H1 (cell line): ENCODE results near the gene DAO. TPM values are rescaled to one million over a fixed set of nuclear protein-coding genes. Genes with fewer than 3 reads are reported as not detected.

ENCODE experiments used
- CTCF ChIA-PET: fragments of 300-600 bp; sonication (Branson Sonifier 250); formaldehyde crosslinking; loops from one replicate; lab custom pipeline; 2021; ENCODE audit not compliant: partially characterized antibody; lab: Charles Lee
- POLR2A ChIA-PET: fragments of 300-600 bp; sonication (Branson Sonifier 250); formaldehyde crosslinking; loops from one replicate; lab custom pipeline; 2021; ENCODE audit warnings: inconsistent platforms; ENCODE audit not compliant: partially characterized antibody; lab: Charles Lee
- DNase-seq, 2 experiments: peaks; one replicate each; pipeline versions ENCODE4 v3.0.0 to v3.0.0-alpha.2; 2010 to 2022; ENCODE audit warnings: low spot score in 2 of 2, low read depth in 1 of 2, mixed read lengths in 1 of 2
- FAIRE-seq: peaks from 2 replicates; lab custom pipeline; 2011; peaks lifted over from hg19 to GRCh38; lab: Jason Lieb, UNC
- H2AFZ ChIP-seq: 2 replicates; pipeline ENCODE4 v1.8.1; 2012; ENCODE audit warnings: low read length, inconsistent platforms
- H2AK5ac ChIP-seq: 2 replicates; pipeline ENCODE4 v1.6.1; 2013; ENCODE audit warnings: low read depth, low read length
- H2BK120ac ChIP-seq: replicated peaks from 2 replicates; pipeline ENCODE3; 2013; ENCODE audit warnings: low read depth, low read length, inconsistent platforms
- H2BK12ac ChIP-seq: 2 replicates; pipeline ENCODE4 v1.6.1; 2013; ENCODE audit warnings: low read depth, low read length
- H2BK15ac ChIP-seq: 2 replicates; pipeline ENCODE4 v1.6.1; 2013; ENCODE audit warnings: low read length
- H2BK20ac ChIP-seq: 2 replicates; pipeline ENCODE4 v1.6.1; 2013; ENCODE audit warnings: low read length
- H2BK5ac ChIP-seq: 2 replicates; pipeline ENCODE4 v1.6.1; 2013; ENCODE audit warnings: low read depth, low read length
- H3K14ac ChIP-seq: 2 replicates; pipeline ENCODE4 v1.6.1; 2013; ENCODE audit warnings: inconsistent platforms; ENCODE audit not compliant: insufficient read length
- H3K18ac ChIP-seq: 2 replicates; pipeline ENCODE4 v1.6.1; 2013; ENCODE audit warnings: low read length; ENCODE audit errors: extremely low read depth
- H3K23ac ChIP-seq: 2 replicates; pipeline ENCODE4 v1.6.1; 2013; ENCODE audit warnings: inconsistent platforms; ENCODE audit not compliant: insufficient read length
- H3K23me2 ChIP-seq: 2 replicates; pipeline ENCODE4 v1.6.1; 2013; ENCODE audit warnings: low read depth, low read length
- H3K27ac ChIP-seq: 2 replicates; pipeline ENCODE4 v1.6.1; 2011; ENCODE audit warnings: low read depth, low read length, inconsistent platforms
- H3K27me3 ChIP-seq, 4 experiments: replicated peaks in 1 of 4; 1 replicate in 1 of 4; 2 replicates in 3 of 4; pipeline versions ENCODE4 v1.6.1 to v1.8.1; 2011 to 2013; ENCODE audit warnings: low read length in 3 of 4, mild to moderate bottlenecking in 3 of 4, inconsistent platforms in 2 of 4, mixed read lengths in 2 of 4, moderate library complexity in 1 of 4; ENCODE audit not compliant: control insufficient read depth in 3 of 4, insufficient read depth in 3 of 4; ENCODE audit errors: extremely low read depth in 1 of 4
- H3K36me3 ChIP-seq, 4 experiments: 2 replicates each; pipeline versions ENCODE4 v1.6.1 to v1.8.1; 2011 to 2013; ENCODE audit warnings: mild to moderate bottlenecking in 4 of 4, low read length in 3 of 4, moderate library complexity in 2 of 4, control low read depth in 1 of 4, inconsistent platforms in 1 of 4; ENCODE audit not compliant: insufficient read depth in 4 of 4, control insufficient read depth in 2 of 4
- H3K4ac ChIP-seq: replicated peaks from 2 replicates; pipeline ENCODE3; 2013; ENCODE audit warnings: low read length, low read depth, mixed read lengths, inconsistent platforms; ENCODE audit not compliant: insufficient read length
- H3K4me1 ChIP-seq, 4 experiments: replicated peaks in 1 of 4; 1 replicate in 1 of 4; 2 replicates in 3 of 4; pipeline versions ENCODE4 v1.6.1 to v1.8.1; 2011 to 2013; ENCODE audit warnings: low read length in 3 of 4, inconsistent platforms in 2 of 4, mixed read lengths in 1 of 4; ENCODE audit not compliant: insufficient read depth in 4 of 4, control insufficient read depth in 3 of 4
- H3K4me2 ChIP-seq, 2 experiments: 2 replicates each; pipeline versions ENCODE4 v1.6.1 to v1.8.1; 2011 to 2013; ENCODE audit warnings: low read depth in 2 of 2, low read length in 2 of 2, control low read depth in 1 of 2, inconsistent platforms in 1 of 2, mild to moderate bottlenecking in 1 of 2; ENCODE audit not compliant: insufficient read depth in 1 of 2
- H3K4me3 ChIP-seq, 4 experiments: fragments of 200-600, 300-600 bp in 1 of 4; sonication (generic), shearing (Covaris generic), sonication (Bioruptor Twin) in 1 of 4; 2 replicates each; pipeline versions ENCODE4 v1.5.1 to v1.8.1; 2011 to 2016; ENCODE audit warnings: low read length in 4 of 4, low read depth in 3 of 4, control low read depth in 2 of 4, inconsistent platforms in 2 of 4, mild to moderate bottlenecking in 2 of 4, mixed read lengths in 1 of 4, moderate library complexity in 1 of 4; ENCODE audit not compliant: insufficient read depth in 2 of 4; ENCODE audit errors: extremely low read depth in 1 of 4
- H3K56ac ChIP-seq: replicated peaks from 2 replicates; pipeline ENCODE3; 2013; ENCODE audit warnings: low read depth, mild to moderate bottlenecking, mixed read lengths, low read length, inconsistent platforms; ENCODE audit not compliant: insufficient read length
- H3K79me1 ChIP-seq: 2 replicates; pipeline ENCODE4 v1.6.1; 2013; ENCODE audit warnings: low read depth, low read length, control low read depth
- H3K79me2 ChIP-seq, 2 experiments: 2 replicates each; pipeline versions ENCODE4 v1.6.1 to v1.8.1; 2012 to 2013; ENCODE audit warnings: low read length in 2 of 2, mild to moderate bottlenecking in 2 of 2, inconsistent platforms in 1 of 2; ENCODE audit not compliant: insufficient read depth in 2 of 2, control insufficient read depth in 1 of 2
- H3K9ac ChIP-seq, 4 experiments: replicated peaks in 1 of 4; 1 replicate in 1 of 4; 2 replicates in 3 of 4; pipeline versions ENCODE4 v1.6.1 to v1.8.1; 2011 to 2013; ENCODE audit warnings: low read depth in 3 of 4, low read length in 3 of 4, control low read depth in 2 of 4, mild to moderate bottlenecking in 2 of 4, moderate library complexity in 2 of 4, inconsistent platforms in 1 of 4; ENCODE audit errors: extremely low read depth in 1 of 4
- H3K9me3 ChIP-seq, 2 experiments: 2 replicates each; pipeline versions ENCODE4 v1.6.1 to v1.8.1; 2012 to 2013; ENCODE audit warnings: mild to moderate bottlenecking in 2 of 2, moderate library complexity in 2 of 2, control low read depth in 1 of 2, inconsistent platforms in 1 of 2, low read depth in 1 of 2, low read length in 1 of 2, mixed read lengths in 1 of 2; ENCODE audit not compliant: insufficient read depth in 2 of 2
- H4K20me1 ChIP-seq, 2 experiments: replicated peaks in 1 of 2; 2 replicates each; pipeline versions ENCODE3 to v1.8.1; 2011 to 2013; ENCODE audit warnings: inconsistent platforms in 2 of 2, low read length in 2 of 2, mild to moderate bottlenecking in 1 of 2; ENCODE audit not compliant: insufficient read depth in 2 of 2, control insufficient read depth in 1 of 2
- H4K5ac ChIP-seq: 2 replicates; pipeline ENCODE4 v1.6.1; 2013; ENCODE audit warnings: low read length, low read depth, mixed read lengths, inconsistent platforms; ENCODE audit not compliant: insufficient read length
- H4K8ac ChIP-seq: 2 replicates; pipeline ENCODE4 v1.8.0; 2013; ENCODE audit warnings: mild to moderate bottlenecking, moderate library complexity, low read length, inconsistent platforms; ENCODE audit not compliant: insufficient read depth; ENCODE audit errors: extremely low read depth
- H4K91ac ChIP-seq: replicated peaks from 2 replicates; pipeline ENCODE3; 2013; ENCODE audit warnings: low read length, mixed read lengths, inconsistent platforms; ENCODE audit not compliant: insufficient read length
- KDM1A ChIP-seq: fragments of 200-600, 300-600 bp; sonication (generic); IDR thresholded peaks from 2 replicates; pipeline ENCODE4 v1.7.1; 2016; ENCODE audit warnings: mild to moderate bottlenecking, low read length, borderline replicate concordance
- SIX5 ChIP-seq: IDR thresholded peaks from 2 replicates; pipeline ENCODE4 v1.6.1; 2011; ENCODE audit warnings: mild to moderate bottlenecking, low read depth, low read length
- SP1 ChIP-seq: IDR thresholded peaks from 2 replicates; pipeline ENCODE4 v1.6.1; 2011; ENCODE audit warnings: low read depth, low read length
- WGBS, 2 experiments: shearing (Covaris generic) in 1 of 2; methylation state at CpG; one replicate each; pipeline versions ENCODE4 v1.1.6 to v1.1.7; 2013 to 2015; ENCODE audit warnings: low lambda C conversion rate in 2 of 2, mixed read lengths in 2 of 2, inconsistent platforms in 1 of 2, low coverage in 1 of 2, missing lambda C conversion rate in 1 of 2; ENCODE audit not compliant: insufficient replicate concordance in 2 of 2, insufficient coverage in 1 of 2, insufficient read length in 1 of 2; ENCODE audit errors: extremely low coverage in 1 of 2, missing lambda C conversion rate in 1 of 2; 5-methylcytosine and 5-hydroxymethylcytosine counted together
- polyA plus RNA-seq, 7 experiments: library from polyadenylated mRNA; depleted of rRNA in 3 of 7; stranded (reverse) in 5 of 7; unstranded in 2 of 7; fragments of >200 nt in 5 of 7; fragments of 200-250 nt in 2 of 7; gene quantifications; 1 replicate in 5 of 7; 2 replicates in 1 of 7; 4 replicates in 1 of 7; pipeline versions ENCODE4 v1.2.1 to v1.2.3, GENCODE V29; 2011 to 2013; ENCODE audit warnings: missing spikeins in 2 of 7, mixed read lengths in 2 of 7
- total RNA-seq: library from RNA; stranded (reverse); fragmentation: NEBNext Ultra II Directional; extraction: Animal tissue kit (Norgen Biotek cat#: 25700); gene quantifications from 2 replicates; pipeline ENCODE4 v1.2.1, GENCODE V29; 2021
- TF ChIP-seq, protein P1 (sequence below): IDR thresholded peaks from 2 replicates; pipeline ENCODE4 v1.6.1; 2011; ENCODE audit warnings: low read length, improper control_type of control experiment

Gene DAO
- total and polyA plus RNA-seq, 2 of the 8 experiments (the other 6 are each of a cell fraction or from before 2014, with no cell fraction given) = not detected

DNA sequence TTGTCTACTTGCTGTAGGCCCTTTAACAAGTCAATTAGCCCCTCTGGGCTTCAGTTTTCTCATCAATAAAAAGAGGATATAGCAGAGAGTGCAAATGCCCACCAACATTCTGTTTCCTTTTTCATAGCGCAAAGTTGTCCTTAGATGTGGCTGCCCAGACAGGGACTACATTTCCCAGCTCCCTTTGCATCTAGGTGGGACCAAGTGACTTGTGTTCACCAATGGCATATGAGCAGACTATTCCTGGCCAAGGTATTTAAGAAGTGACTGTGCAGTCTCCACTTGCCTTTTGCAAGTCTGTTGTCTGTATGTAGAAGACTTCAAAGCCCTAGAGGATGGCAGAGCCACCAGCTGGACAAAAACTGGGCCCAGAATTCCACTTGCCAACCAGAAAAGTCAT is 59.7 kb downstream of the DAO start:
- no peak overlapping the region for H2BK20ac ChIP-seq
- ChIA-PET CTCF (interaction anchor here (0.6 to 2.1 kb wide), 3 partner anchors 10 to 125 kb away, joined by 3 to 10 read pairs (median 3); no protein-coding TSS in a partner anchor), POLR2A (interaction anchor here (0.5 to 1.4 kb wide), 3 partner anchors 11 to 167 kb away, joined by 3 to 5 read pairs (median 4); no protein-coding TSS in a partner anchor)
- H3K9me3 ChIP-seq = no peaks in the 10 kb centered on the region; a peak in 1 of 4 replicates
- H3K36me3 ChIP-seq = no peaks in the 10 kb centered on the region
- TF ChIP-seq SIX5 = peak; percentile 62
- TF ChIP-seq SP1 = peak; percentile 33; the same call in 1 of the 2 replicates
- TF ChIP-seq, protein P1, sequence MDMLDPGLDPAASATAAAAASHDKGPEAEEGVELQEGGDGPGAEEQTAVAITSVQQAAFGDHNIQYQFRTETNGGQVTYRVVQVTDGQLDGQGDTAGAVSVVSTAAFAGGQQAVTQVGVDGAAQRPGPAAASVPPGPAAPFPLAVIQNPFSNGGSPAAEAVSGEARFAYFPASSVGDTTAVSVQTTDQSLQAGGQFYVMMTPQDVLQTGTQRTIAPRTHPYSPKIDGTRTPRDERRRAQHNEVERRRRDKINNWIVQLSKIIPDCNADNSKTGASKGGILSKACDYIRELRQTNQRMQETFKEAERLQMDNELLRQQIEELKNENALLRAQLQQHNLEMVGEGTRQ = peak; percentile 71
- no peak for TF ChIP-seq KDM1A
- FAIRE-seq = peak; percentile 89
- no peak overlapping the region for H4K5ac ChIP-seq
- no peaks in the 10 kb centered on the region for H4K20me1 ChIP-seq
- H3K9ac ChIP-seq = no peak overlapping the region
- no peak overlapping the region for H4K91ac ChIP-seq
- no peak overlapping the region for H3K18ac ChIP-seq
- no peak overlapping the region for H3K27ac ChIP-seq
- WGBS, 2 experiments = 36% methylated on average over 1 of the region's 1 CpG; no CpG with 5 or more reads in 1 of the 2 experiments
- H3K79me1 ChIP-seq = no peaks in the 10 kb centered on the region
- H2BK120ac ChIP-seq = no peak overlapping the region
- no peak overlapping the region for H3K14ac ChIP-seq
- H3K23me2 ChIP-seq = no peaks in the 10 kb centered on the region
- no peaks in the 10 kb centered on the region for H3K79me2 ChIP-seq
- H3K4me3 ChIP-seq = no peak overlapping the region
- H3K4ac ChIP-seq = no peak overlapping the region
- H3K4me2 ChIP-seq = no peak overlapping the region
- H2AFZ ChIP-seq = peak overlapping the region; percentile 60; the same call in 1 of the 2 replicates
- H3K23ac ChIP-seq = no peak overlapping the region
- no peak for DNase-seq
- no peak overlapping the region for H2BK15ac ChIP-seq
- H2BK12ac ChIP-seq = no peak overlapping the region
- no peaks in the 10 kb centered on the region for H3K27me3 ChIP-seq
- no peak overlapping the region for H2BK5ac ChIP-seq
- no peak overlapping the region for H3K56ac ChIP-seq
- no peak overlapping the region for H2AK5ac ChIP-seq
- H3K4me1 ChIP-seq = no peaks in the 10 kb centered on the region; a peak in 1 of 7 replicates
- H4K8ac ChIP-seq = no peak overlapping the region
